Measurements from ENCODE around the gene ARID2. TPM values are rescaled to one million over a fixed set of nuclear protein-coding genes. Genes with fewer than 3 reads are reported as not detected.
A peak's percentile ranks its signal among the peaks of the same experiment; 100 is the strongest.

ARID2 gene
- total and polyA plus RNA-seq, 8 donors = 29.2 to 42.6 (median 34.1) TPM

DNA sequence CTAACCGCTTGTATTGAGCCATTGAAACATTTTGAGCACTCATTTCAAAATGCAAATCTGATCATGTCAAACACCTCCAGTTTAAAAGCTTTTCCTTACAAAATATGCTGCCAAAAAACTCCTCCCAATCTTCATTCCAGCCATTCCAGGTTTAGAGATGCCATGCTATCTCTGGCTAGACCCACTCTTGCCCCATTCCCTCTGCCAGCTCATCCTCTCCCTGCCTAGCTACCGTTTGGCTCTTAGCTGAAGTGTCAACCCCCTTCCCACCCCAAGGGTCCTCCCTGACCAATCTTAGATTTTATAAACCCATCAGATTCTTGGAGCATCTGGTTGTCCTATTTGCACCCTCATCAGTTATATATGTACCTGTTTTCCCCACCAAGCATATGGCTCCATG, 185.9 kb downstream of the ARID2 start:
- Histone ChIP-seq H3K4me3 (no peak overlapping the region), H3K36me3 (peaks cover 0 to 28% of the 10 kb centered on the region in 2 donors), H3K27ac (no peak overlapping the region), H3K27me3 (no peaks in the 10 kb centered on the region), H3K4me1 (no peaks in the 10 kb centered on the region), H3K9me3 (no peaks in the 10 kb centered on the region)
- intact Hi-C loops (cut with DNase I) = no loop called here
- TF ChIP-seq, protein P1, sequence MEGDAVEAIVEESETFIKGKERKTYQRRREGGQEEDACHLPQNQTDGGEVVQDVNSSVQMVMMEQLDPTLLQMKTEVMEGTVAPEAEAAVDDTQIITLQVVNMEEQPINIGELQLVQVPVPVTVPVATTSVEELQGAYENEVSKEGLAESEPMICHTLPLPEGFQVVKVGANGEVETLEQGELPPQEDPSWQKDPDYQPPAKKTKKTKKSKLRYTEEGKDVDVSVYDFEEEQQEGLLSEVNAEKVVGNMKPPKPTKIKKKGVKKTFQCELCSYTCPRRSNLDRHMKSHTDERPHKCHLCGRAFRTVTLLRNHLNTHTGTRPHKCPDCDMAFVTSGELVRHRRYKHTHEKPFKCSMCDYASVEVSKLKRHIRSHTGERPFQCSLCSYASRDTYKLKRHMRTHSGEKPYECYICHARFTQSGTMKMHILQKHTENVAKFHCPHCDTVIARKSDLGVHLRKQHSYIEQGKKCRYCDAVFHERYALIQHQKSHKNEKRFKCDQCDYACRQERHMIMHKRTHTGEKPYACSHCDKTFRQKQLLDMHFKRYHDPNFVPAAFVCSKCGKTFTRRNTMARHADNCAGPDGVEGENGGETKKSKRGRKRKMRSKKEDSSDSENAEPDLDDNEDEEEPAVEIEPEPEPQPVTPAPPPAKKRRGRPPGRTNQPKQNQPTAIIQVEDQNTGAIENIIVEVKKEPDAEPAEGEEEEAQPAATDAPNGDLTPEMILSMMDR (IDR thresholded peaks at IDR 0.05) = no peak
- ATAC-seq (no peak), DNase-seq (no peak)

DNA sequence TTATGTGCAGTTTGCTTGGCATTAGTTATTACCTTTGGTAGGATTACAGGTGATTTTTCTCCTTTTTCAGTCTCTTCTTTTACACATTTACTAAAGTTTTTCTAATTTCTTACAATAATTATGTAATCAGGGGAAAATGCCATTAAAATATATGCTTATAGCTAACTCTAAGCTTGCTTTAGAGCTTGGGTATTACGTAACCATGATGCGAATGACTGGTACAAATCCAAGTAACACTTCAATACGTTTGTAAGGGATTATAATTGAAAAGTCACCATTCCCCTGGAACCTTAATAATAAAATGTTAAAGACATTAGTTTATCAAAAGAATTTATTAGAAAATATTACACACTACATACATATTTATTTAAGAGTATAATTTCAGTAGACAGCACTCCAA, 189.3 kb downstream of the ARID2 start:
- DNase-seq = no peak

DNA sequence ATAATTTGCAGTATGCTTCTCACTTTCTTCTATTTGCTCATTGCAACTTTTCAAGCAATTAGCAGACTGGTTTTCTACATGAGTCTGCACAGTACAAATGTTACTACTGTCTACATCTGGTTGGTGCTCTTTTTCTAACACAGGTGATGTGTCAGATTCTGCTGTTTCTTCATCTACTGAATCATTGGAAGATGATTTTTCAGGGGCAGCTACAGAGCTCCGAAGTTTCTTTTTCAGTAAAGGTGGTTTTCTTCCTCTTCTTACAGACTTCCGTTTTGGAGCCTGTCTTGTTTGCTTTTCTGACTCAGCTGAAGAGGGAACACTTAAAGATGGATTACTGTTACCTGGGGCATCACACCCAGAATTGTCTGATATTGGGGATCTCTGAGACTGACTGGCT, 198.8 kb downstream of the ARID2 start:
- Histone ChIP-seq H3K27me3 (no peaks in the 10 kb centered on the region), H3K27ac (peak overlapping the region in 1 of 2 donors; percentile 13), H3K4me1 (peaks cover 0 to 4% of the 10 kb centered on the region in 2 donors), H3K36me3 (peaks cover 0 to 97% of the 10 kb centered on the region in 2 donors), H3K4me3 (no peak overlapping the region), H3K9me3 (no peaks in the 10 kb centered on the region)
- intact Hi-C loops (cut with DNase I) = no loop called here
- ATAC-seq (peak; percentile 45), DNase-seq (no peak)
- TF ChIP-seq, protein P1 (IDR thresholded peaks at IDR 0.05) = no peak

More for the DNA sequence above, 189.3 kb downstream of the ARID2 start:
- H3K27ac ChIP-seq = no peak overlapping the region
- no peaks in the 10 kb centered on the region for H3K4me1 ChIP-seq
- peaks cover 0 to 62% of the 10 kb centered on the region in 2 donors for H3K36me3 ChIP-seq
- intact Hi-C loops (cut with DNase I) = no loop called here
- no peak overlapping the region for H3K4me3 ChIP-seq
- no peaks in the 10 kb centered on the region for H3K9me3 ChIP-seq
- TF ChIP-seq, protein P1 (IDR thresholded peaks at IDR 0.05) = no peak
- no peaks in the 10 kb centered on the region for H3K27me3 ChIP-seq
- no peak for ATAC-seq

DNA sequence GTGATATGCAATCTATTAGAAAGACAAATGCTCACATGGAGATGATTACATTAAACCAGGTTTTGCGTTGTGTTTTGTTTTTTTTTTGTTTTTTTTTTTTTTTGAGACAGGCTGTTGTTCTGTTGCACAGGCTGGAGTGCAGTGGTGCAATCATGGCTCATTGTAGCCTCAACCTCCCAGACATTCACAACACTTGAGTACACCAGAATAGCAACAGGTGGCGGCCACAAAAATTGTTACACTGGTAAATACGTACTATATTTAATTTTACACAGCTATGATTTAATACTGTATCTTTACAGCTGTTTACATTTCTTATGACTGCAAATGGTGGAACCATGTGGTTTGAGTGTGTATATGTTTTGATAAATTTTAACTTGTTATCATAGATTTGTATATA, 200.9 kb downstream of the ARID2 start:
- intact Hi-C loops (cut with DNase I) = no loop called here
- H3K36me3 ChIP-seq = peaks cover 0 to 77% of the 10 kb centered on the region in 2 donors
- H3K4me1 ChIP-seq = peaks cover 0 to 4% of the 10 kb centered on the region in 2 donors

DNA sequence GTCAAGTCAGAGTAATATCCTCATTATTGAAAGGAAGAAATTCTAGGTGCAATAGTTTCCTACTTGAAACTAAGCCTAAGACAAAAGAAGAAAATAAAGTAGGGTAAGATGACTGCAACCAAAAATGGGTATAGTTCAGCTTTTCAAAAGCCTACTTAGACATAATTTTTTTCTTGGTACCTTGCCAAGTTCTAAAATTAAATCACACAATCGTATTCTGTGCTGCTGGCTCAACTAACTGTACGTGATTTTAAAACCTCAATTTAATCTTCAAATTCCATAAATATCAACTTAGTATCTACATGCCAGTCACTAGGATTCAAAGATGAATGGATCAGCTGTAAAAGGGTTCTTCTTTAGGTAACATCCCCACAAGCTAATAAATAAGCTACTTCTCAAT, 204.0 kb downstream of the ARID2 start:
- intact Hi-C loops (cut with DNase I) = no loop called here
- no peak for ATAC-seq

More for the DNA sequence above, 200.9 kb downstream of the ARID2 start:
- H3K9me3 ChIP-seq = no peaks in the 10 kb centered on the region
- DNase-seq = no peak
- H3K4me3 ChIP-seq = no peak overlapping the region
- TF ChIP-seq, protein P1 (IDR thresholded peaks at IDR 0.05) = no peak
- ATAC-seq = no peak
- no peak overlapping the region for H3K27ac ChIP-seq
- no peaks in the 10 kb centered on the region for H3K27me3 ChIP-seq

More for the DNA sequence above, 204.0 kb downstream of the ARID2 start:
- Histone ChIP-seq H3K4me3 (no peak overlapping the region), H3K36me3 (peaks cover 0 to 54% of the 10 kb centered on the region in 2 donors), H3K27me3 (no peaks in the 10 kb centered on the region), H3K27ac (no peak overlapping the region), H3K4me1 (no peaks in the 10 kb centered on the region), H3K9me3 (no peaks in the 10 kb centered on the region)
- TF ChIP-seq, protein P1 (IDR thresholded peaks at IDR 0.05) = no peak
- peak in 1 of 4 donors; percentile 16 for DNase-seq
